Endothelial cell of umbilical vein (primary cell): ENCODE data around the gene ABCB6. TPM values are rescaled to one million over a fixed set of nuclear protein-coding genes. Genes with fewer than 3 reads are reported as not detected.

ENCODE experiments used
- BruUV-seq: library from RNA; stranded (reverse); fragments of 400-500 nt; replicated peaks from 2 replicates; lab custom pipeline; 2021; lab: Mats Ljungman, UMichigan
- CTCF ChIA-PET: fragments of 300-600, 350-600 bp; sonication (Branson Sonifier 250); formaldehyde crosslinking; loops from one replicate; lab custom pipeline; 2021; ENCODE audit warnings: antibody characterized with exemption, inconsistent platforms; lab: Charles Lee
- POLR2A ChIA-PET: fragments of 300-600, 350-600 bp; sonication (Branson Sonifier 250); formaldehyde crosslinking; loops from one replicate; lab custom pipeline; 2021; ENCODE audit warnings: antibody characterized with exemption, inconsistent platforms; lab: Charles Lee
- DNase-seq: peaks from one replicate; pipeline ENCODE4 v3.0.0-alpha.2; 2011; ENCODE audit warnings: low read depth, low spot score
- FAIRE-seq: peaks from 2 replicates; lab custom pipeline; 2011; peaks lifted over from hg19 to GRCh38; lab: Jason Lieb, UNC
- H2AFZ ChIP-seq: 2 replicates; pipeline ENCODE4 v1.6.0; 2012; ENCODE audit warnings: low read depth, low read length, control low read depth, inconsistent platforms
- H3K27ac ChIP-seq: 2 replicates; pipeline ENCODE4 v1.5.1; 2011; ENCODE audit warnings: low read depth, mild to moderate bottlenecking, control low read depth, low read length, moderate library complexity; ENCODE audit not compliant: insufficient read depth
- H3K27me3 ChIP-seq, 2 experiments: 2 replicates each; pipeline versions ENCODE4 v1.6.0 to v1.6.1; 2011; ENCODE audit warnings: low read length in 2 of 2, mixed read lengths in 1 of 2; ENCODE audit not compliant: control insufficient read depth in 2 of 2, insufficient read depth in 2 of 2
- H3K36me3 ChIP-seq, 2 experiments: 2 replicates in 1 of 2; 3 replicates in 1 of 2; pipeline ENCODE4 v1.5.1; 2011; ENCODE audit warnings: low read length in 2 of 2, mild to moderate bottlenecking in 1 of 2, moderate library complexity in 1 of 2; ENCODE audit not compliant: control insufficient read depth in 2 of 2, insufficient read depth in 2 of 2; ENCODE audit errors: extremely low read depth in 1 of 2
- H3K4me1 ChIP-seq: 3 replicates; pipeline ENCODE4 v1.5.1; 2011; ENCODE audit warnings: mild to moderate bottlenecking, low read length; ENCODE audit not compliant: control insufficient read depth, insufficient read depth; ENCODE audit errors: extremely low read depth
- H3K4me2 ChIP-seq: 2 replicates; pipeline ENCODE4 v1.6.1; 2011; ENCODE audit warnings: low read length, control low read depth, mixed read lengths; ENCODE audit not compliant: insufficient read depth
- H3K4me3 ChIP-seq, 3 experiments: fragments of 200-600 bp in 1 of 3; sonication (generic), shearing (Covaris generic) in 1 of 3; replicated peaks in 1 of 3; 2 replicates each; pipeline ENCODE4 v1.5.1; 2011 to 2016; ENCODE audit warnings: control low read depth in 3 of 3, low read length in 3 of 3, mild to moderate bottlenecking in 2 of 3, inconsistent platforms in 1 of 3, low read depth in 1 of 3, moderate library complexity in 1 of 3; ENCODE audit not compliant: insufficient read depth in 1 of 3
- H3K79me2 ChIP-seq: 2 replicates; pipeline ENCODE4 v1.6.0; 2012; ENCODE audit warnings: low read length, inconsistent platforms; ENCODE audit not compliant: control insufficient read depth, insufficient read depth
- H3K9ac ChIP-seq: replicated peaks from 2 replicates; pipeline ENCODE3; 2011; ENCODE audit warnings: low read length, control low read depth; ENCODE audit not compliant: insufficient read depth; ENCODE audit errors: extremely low read depth
- H3K9me1 ChIP-seq: replicated peaks from 3 replicates; pipeline ENCODE4 v1.6.0; 2011; ENCODE audit warnings: mild to moderate bottlenecking, low read length; ENCODE audit not compliant: control insufficient read depth, insufficient read depth; ENCODE audit errors: extremely low read depth
- H3K9me3 ChIP-seq: replicated peaks from 2 replicates; pipeline ENCODE4 v1.5.1; 2012; ENCODE audit warnings: low read length, inconsistent platforms; ENCODE audit not compliant: control insufficient read depth, insufficient read depth
- H4K20me1 ChIP-seq: replicated peaks from 2 replicates; pipeline ENCODE3; 2011; ENCODE audit warnings: mild to moderate bottlenecking, low read length; ENCODE audit not compliant: control insufficient read depth, insufficient read depth; ENCODE audit errors: extremely low read depth
- CTCF ChIP-seq, 2 donors: IDR thresholded peaks; 1 replicate in 1 of 2; 2 replicates in 1 of 2; pipeline ENCODE4 v1.5.1; 2011; ENCODE audit warnings: low read length in 2 of 2, mild to moderate bottlenecking in 2 of 2, moderate library complexity in 2 of 2, control low read depth in 1 of 2, inconsistent platforms in 1 of 2, low read depth in 1 of 2; ENCODE audit not compliant: insufficient read depth in 1 of 2; ENCODE audit errors: extremely low read depth in 1 of 2
- EZH2 ChIP-seq: IDR thresholded peaks from 2 replicates; pipeline ENCODE4 v1.6.1; 2012; ENCODE audit warnings: borderline replicate concordance, low read depth, mild to moderate bottlenecking, moderate library complexity, low read length, inconsistent platforms; ENCODE audit not compliant: severe bottlenecking
- GATA2 ChIP-seq: IDR thresholded peaks from 2 replicates; pipeline ENCODE4 v1.7.0; 2011; ENCODE audit warnings: low read depth, mild to moderate bottlenecking, moderate library complexity, mixed read lengths, low read length; ENCODE audit not compliant: insufficient read length, insufficient read depth
- POLR2A ChIP-seq: IDR thresholded peaks from 2 replicates; pipeline ENCODE4 v1.6.1; 2012; ENCODE audit warnings: low read depth, mild to moderate bottlenecking, control low read depth, low read length
- POLR2AphosphoS5 ChIP-seq: IDR thresholded peaks from 2 replicates; pipeline ENCODE4 v1.6.1; 2012; ENCODE audit warnings: low read depth, mild to moderate bottlenecking, control low read depth, low read length, moderate library complexity; ENCODE audit not compliant: insufficient read depth
- dilution Hi-C: fragments of 300-500 bp; cut with MboI; formaldehyde crosslinking; loops from one replicate; pipeline ENCODE4 v1.15.0; 2019; ENCODE audit warnings: low sequenced_read_pairs; ENCODE audit not compliant: extremely low pct_ligation_motif_present
- intact Hi-C: fragments of 100-400 bp; cut with micrococcal nuclease; formaldehyde crosslinking; loops from one replicate; pipeline ENCODE4 v1.10.0; 2022
- polyA plus RNA-seq, 4 experiments: library from polyadenylated mRNA; depleted of rRNA in 3 of 4; stranded (reverse) in 3 of 4; unstranded in 1 of 4; fragments of >200 nt; gene quantifications; 2 replicates each; pipeline versions ENCODE4 v1.2.1 to v1.2.3, GENCODE V29; 2011 to 2012; ENCODE audit warnings: missing spikeins in 1 of 4
- total RNA-seq: library from RNA; stranded (reverse); gene quantifications from 2 replicates; pipeline ENCODE4 v1.2.3, GENCODE V29; 2021
- TF ChIP-seq, protein P1 (sequence below): IDR thresholded peaks from 2 replicates; pipeline ENCODE4 v1.6.1; 2011; ENCODE audit not compliant: insufficient read depth, insufficient read length

ABCB6 gene
- total and polyA plus RNA-seq, 2 donors (not counting 3 experiments of a cell fraction or from before 2014, with no cell fraction given): 25.7 to 32.5 TPM

DNA sequence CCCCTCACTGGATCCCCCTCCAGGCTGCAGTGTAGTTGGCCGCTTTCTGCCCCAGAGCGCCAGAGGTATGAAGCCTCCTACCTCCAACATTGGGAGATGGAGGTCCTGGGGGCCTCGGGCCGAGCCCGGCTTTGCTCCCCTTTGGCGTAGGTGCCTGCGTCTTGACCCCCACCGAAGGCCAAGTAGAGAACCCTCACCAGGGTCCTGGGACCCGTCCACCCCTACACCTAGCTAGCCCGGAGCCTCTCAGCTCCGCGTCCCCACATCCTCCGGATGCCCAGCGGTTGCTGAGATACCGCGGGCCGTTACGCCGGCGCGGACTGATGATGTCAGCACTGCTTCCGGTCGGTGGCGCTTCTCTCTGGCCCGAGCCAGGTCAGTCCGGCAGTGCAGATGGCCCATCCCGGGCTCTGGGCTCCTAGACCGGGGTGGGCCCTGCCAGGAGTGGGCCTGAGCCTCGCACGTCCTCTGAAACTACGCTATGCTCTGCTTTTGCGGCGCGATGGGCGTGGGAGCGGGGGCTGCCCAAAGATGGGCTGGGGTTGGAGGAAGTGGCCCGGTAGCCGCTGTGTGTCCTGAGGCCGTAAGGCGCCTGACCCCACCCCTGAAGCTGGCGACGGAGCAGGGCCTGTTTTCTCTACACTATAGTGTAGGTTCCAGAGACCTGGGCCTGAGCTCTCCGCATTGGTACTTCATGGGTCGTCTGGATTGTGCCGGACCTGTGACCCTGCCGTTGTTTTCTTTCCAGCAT is 26.6 kb upstream of the ABCB6 start, which contains the start of the genes GLB1L and STK16:
GLB1L (minus strand) TSS at position 297 of the 751 bp plus-strand sequence. CDS start 1,871 bp downstream, outside the sequence.
STK16 (plus strand) TSS at position 332 of the 751 bp plus-strand sequence. CDS start 521 bp downstream, outside the sequence.
- BruUV-seq: TSS peak; percentile 78
- H3K79me2 ChIP-seq: peaks cover 15% of the 10 kb centered on the region
- peak; percentile 82 for FAIRE-seq
- intact Hi-C loops (loop anchor here (1.0 to 2.0 kb wide), 7 partner anchors 16 to 85 kb away; partner anchors contain the start of genes ABCB6, ANKZF1, ATG9A and DNAJB2), dilution Hi-C loops (no loop called here)
- TF ChIP-seq POLR2AphosphoS5 (peak; percentile 97), EZH2 (no peak), POLR2A (peak; percentile 93), CTCF (IDR thresholded peaks at IDR 0.05; ENCODE audit: extremely low read depth in 1 of 2, insufficient read depth in 1 of 2, low read depth in 1 of 2, low read length in 2 of 2) (no peak), GATA2 (no peak)
- TF ChIP-seq, protein P1, sequence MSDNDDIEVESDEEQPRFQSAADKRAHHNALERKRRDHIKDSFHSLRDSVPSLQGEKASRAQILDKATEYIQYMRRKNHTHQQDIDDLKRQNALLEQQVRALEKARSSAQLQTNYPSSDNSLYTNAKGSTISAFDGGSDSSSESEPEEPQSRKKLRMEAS: no peak
- peak within 1 kb of the TSS; percentile 86 for H3K4me2 ChIP-seq
- peak; percentile 91 for DNase-seq
- ChIA-PET CTCF (interaction anchor here (0.6 to 2.1 kb wide), 11 partner anchors 9 to 265 kb away, joined by 3 to 12 read pairs (median 3); partner anchors contain the start of genes ABCB6, ANKZF1, ATG9A and DNAJB2), POLR2A (interaction anchor here (0.6 to 1.5 kb wide), 6 partner anchors 9 to 351 kb away, joined by 3 to 6 read pairs (median 4); partner anchors contain the start of genes ANKZF1, ATG9A, DNAJB2 and TUBA4A)
- H2AFZ ChIP-seq: peak within 1 kb of the TSS; percentile 95
- peaks cover 28% of the 10 kb centered on the region for H3K4me1 ChIP-seq
- no peaks in the 10 kb centered on the region for H3K9me3 ChIP-seq
- no peaks in the 10 kb centered on the region for H3K27me3 ChIP-seq
- no peaks in the 10 kb centered on the region for H4K20me1 ChIP-seq
- H3K4me3 ChIP-seq: peak within 1 kb of the TSS; percentile 67 to 80 (median 67)
- H3K27ac ChIP-seq: peak within 1 kb of the TSS; percentile 92
- H3K9me1 ChIP-seq: no peaks in the 10 kb centered on the region
- peak within 1 kb of the TSS; percentile 97 for H3K9ac ChIP-seq
- peaks cover 2% of the 10 kb centered on the region in 2 experiments for H3K36me3 ChIP-seq
